H54 (cell line): ENCODE data around the gene GLYATL1.

Experiments
- DNase-seq: peaks from one replicate; pipeline ENCODE4 v3.0.0; 2011; ENCODE audit warnings: low spot score, mixed read lengths; ENCODE audit not compliant: insufficient read length
- FAIRE-seq: peaks from 3 replicates; lab custom pipeline; 2011; peaks lifted over from hg19 to GRCh38; lab: Jason Lieb, UNC
- POLR2A ChIP-seq: IDR thresholded peaks from 2 replicates; pipeline ENCODE4 v1.6.1; 2011; ENCODE audit warnings: low read depth, mild to moderate bottlenecking, low read length

GLYATL1 gene

GRCh38 chr11:58917159-58917783, 22.0 kb upstream of the GLYATL1 start:
- no peak for TF ChIP-seq POLR2A
- DNase-seq, result no peak
- FAIRE-seq, result no peak

- FAIRE-seq (no peak), DNase-seq (no peak)
- TF ChIP-seq POLR2A, result no peak
These were observed 19.7 kb upstream of the GLYATL1 start for GRCh38 chr11:58919561-58919960.

- TF ChIP-seq POLR2A, result no peak
- FAIRE-seq (no peak), DNase-seq (no peak)
These were observed 19.3 kb upstream of the GLYATL1 start for GRCh38 chr11:58919980-58920379.

GRCh38 chr11:58921778-58922390, 17.4 kb upstream of the GLYATL1 start:
- DNase-seq (no peak), FAIRE-seq (no peak)
- no peak for TF ChIP-seq POLR2A

- TF ChIP-seq POLR2A, result no peak
- no peak for DNase-seq
- no peak for FAIRE-seq
These were observed 16.8 kb upstream of the GLYATL1 start for GRCh38 chr11:58922479-58922878.

GRCh38 chr11:58923300-58923788, 15.9 kb upstream of the GLYATL1 start:
- DNase-seq (peak; percentile 17), FAIRE-seq (no peak)
- TF ChIP-seq POLR2A, result no peak

GRCh38 chr11:58924230-58924629, 15.1 kb upstream of the GLYATL1 start:
- FAIRE-seq, result no peak
- DNase-seq, result no peak
- TF ChIP-seq POLR2A, result no peak

GRCh38 chr11:58926251-58926650, 13.0 kb upstream of the GLYATL1 start:
- DNase-seq, result no peak
- no peak for FAIRE-seq
- TF ChIP-seq POLR2A, result no peak

GRCh38 chr11:58926695-58927094, 12.6 kb upstream of the GLYATL1 start:
- no peak for FAIRE-seq

GRCh38 chr11:58927393-58928106, 11.7 kb upstream of the GLYATL1 start:
- TF ChIP-seq POLR2A, result no peak
- no peak for FAIRE-seq
- no peak for DNase-seq

More at GRCh38 chr11:58926695-58927094, 12.6 kb upstream of the GLYATL1 start:
- DNase-seq, result no peak
- no peak for TF ChIP-seq POLR2A

- TF ChIP-seq POLR2A, result no peak
- FAIRE-seq, result no peak
- DNase-seq, result no peak
These were observed 11.2 kb upstream of the GLYATL1 start for GRCh38 chr11:58928107-58928499.

- no peak for DNase-seq
- no peak for TF ChIP-seq POLR2A
- FAIRE-seq, result no peak
These were observed 10.6 kb upstream of the GLYATL1 start for GRCh38 chr11:58928691-58929090.

GRCh38 chr11:58930926-58931325, 8.4 kb upstream of the GLYATL1 start:
- FAIRE-seq (no peak), DNase-seq (no peak)
- no peak for TF ChIP-seq POLR2A

- FAIRE-seq (no peak), DNase-seq (no peak)
- no peak for TF ChIP-seq POLR2A
These were observed 5.6 kb upstream of the GLYATL1 start for GRCh38 chr11:58933661-58934060.
